MM.1S (cell line): ENCODE results near the gene TRIAP1.

ENCODE experiments used
- DNase-seq: peaks from one replicate; pipeline ENCODE4 v3.0.0-alpha.2; 2015
- H2AFZ ChIP-seq: fragments of 300-600 bp; sonication (generic); 2 replicates; pipeline ENCODE4 v1.6.0; 2016; ENCODE audit warnings: antibody characterized with exemption, low read length
- H3F3A ChIP-seq: fragments of 300-600 bp; sonication (generic); 2 replicates; pipeline ENCODE4 v1.6.1; 2016; ENCODE audit warnings: mild to moderate bottlenecking, antibody characterized with exemption, low read length, moderate library complexity, mixed read lengths; ENCODE audit not compliant: insufficient read depth
- H3K27ac ChIP-seq: fragments of 300-600 bp; sonication (generic); 2 replicates; pipeline ENCODE4 v1.5.1; 2016; ENCODE audit warnings: mild to moderate bottlenecking, low read length
- H3K27me3 ChIP-seq: fragments of 300-600 bp; sonication (generic); replicated peaks from 2 replicates; pipeline ENCODE4 v1.6.0; 2016; ENCODE audit warnings: low read length; ENCODE audit not compliant: insufficient read depth
- H3K36me3 ChIP-seq: fragments of 300-600 bp; sonication (generic); replicated peaks from 2 replicates; pipeline ENCODE4 v1.6.1; 2016; ENCODE audit warnings: mild to moderate bottlenecking, low read length, mixed read lengths; ENCODE audit not compliant: insufficient read depth
- H3K4me1 ChIP-seq: fragments of 300-600 bp; sonication (generic); 2 replicates; pipeline ENCODE4 v1.6.1; 2016; ENCODE audit warnings: low read length, mixed read lengths
- H3K4me2 ChIP-seq: fragments of 300-600 bp; sonication (generic); 2 replicates; pipeline ENCODE4 v1.6.0; 2016; ENCODE audit warnings: low read depth, low read length
- H3K4me3 ChIP-seq: fragments of 300-600 bp; sonication (generic); 2 replicates; pipeline ENCODE4 v1.5.1; 2016; ENCODE audit warnings: low read length, mixed read lengths
- H3K79me2 ChIP-seq: fragments of 300-600 bp; sonication (generic); 2 replicates; pipeline ENCODE4 v1.6.1; 2016; ENCODE audit warnings: mixed run types, low read length, mixed read lengths
- H3K9ac ChIP-seq: fragments of 300-600 bp; sonication (generic); 2 replicates; pipeline ENCODE4 v1.6.1; 2016; ENCODE audit warnings: low read length, mixed read lengths
- H3K9me2 ChIP-seq: fragments of 300-600 bp; sonication (generic); replicated peaks from 2 replicates; pipeline ENCODE4 v1.6.1; 2016; ENCODE audit warnings: mild to moderate bottlenecking, low read length, mixed read lengths; ENCODE audit not compliant: insufficient read depth
- H3K9me3 ChIP-seq: fragments of 300-600 bp; sonication (generic); replicated peaks from 2 replicates; pipeline ENCODE4 v1.6.1; 2016; ENCODE audit warnings: mild to moderate bottlenecking, low read length, mixed read lengths; ENCODE audit not compliant: insufficient read depth
- H4K20me1 ChIP-seq: fragments of 300-600 bp; sonication (generic); 2 replicates; pipeline ENCODE4 v1.6.1; 2016; ENCODE audit warnings: mild to moderate bottlenecking, low read length, moderate library complexity, mixed read lengths; ENCODE audit not compliant: insufficient read depth
- EZH2 ChIP-seq: fragments of 300-600 bp; sonication (generic); optimal IDR thresholded peaks from 2 replicates; pipeline ENCODE3; 2017; ENCODE audit warnings: low read depth, mild to moderate bottlenecking, antibody characterized with exemption, low read length, mixed read lengths
- EZH2phosphoT487 ChIP-seq: fragments of 300-600 bp; sonication (generic); IDR thresholded peaks from 2 replicates; pipeline ENCODE4 v1.6.1; 2018; ENCODE audit warnings: antibody characterized with exemption, low read length
- TF ChIP-seq, protein P1 (sequence below): fragments of 300-600 bp; sonication (generic); IDR thresholded peaks from 2 replicates; pipeline ENCODE4 v1.5.1; 2016; ENCODE audit warnings: antibody characterized with exemption, low read length, mixed read lengths

The TRIAP1 gene

GRCh38 chr12:120406553-120406952 is 39.6 kb downstream of the TRIAP1 start:
- Histone ChIP-seq H2AFZ (no peak overlapping the region), H3K4me3 (no peak overlapping the region), H3K4me2 (no peak overlapping the region), H3K27me3 (no peaks in the 10 kb centered on the region), H3F3A (no peaks in the 10 kb centered on the region), H3K9me3 (no peaks in the 10 kb centered on the region), H4K20me1 (no peaks in the 10 kb centered on the region), H3K79me2 (no peaks in the 10 kb centered on the region), H3K4me1 (no peaks in the 10 kb centered on the region), H3K9ac (no peak overlapping the region), H3K36me3 (no peaks in the 10 kb centered on the region), H3K9me2 (no peaks in the 10 kb centered on the region), H3K27ac (no peak overlapping the region)
- TF ChIP-seq EZH2: no peak
- no peak for TF ChIP-seq EZH2phosphoT487
- TF ChIP-seq, protein P1, sequence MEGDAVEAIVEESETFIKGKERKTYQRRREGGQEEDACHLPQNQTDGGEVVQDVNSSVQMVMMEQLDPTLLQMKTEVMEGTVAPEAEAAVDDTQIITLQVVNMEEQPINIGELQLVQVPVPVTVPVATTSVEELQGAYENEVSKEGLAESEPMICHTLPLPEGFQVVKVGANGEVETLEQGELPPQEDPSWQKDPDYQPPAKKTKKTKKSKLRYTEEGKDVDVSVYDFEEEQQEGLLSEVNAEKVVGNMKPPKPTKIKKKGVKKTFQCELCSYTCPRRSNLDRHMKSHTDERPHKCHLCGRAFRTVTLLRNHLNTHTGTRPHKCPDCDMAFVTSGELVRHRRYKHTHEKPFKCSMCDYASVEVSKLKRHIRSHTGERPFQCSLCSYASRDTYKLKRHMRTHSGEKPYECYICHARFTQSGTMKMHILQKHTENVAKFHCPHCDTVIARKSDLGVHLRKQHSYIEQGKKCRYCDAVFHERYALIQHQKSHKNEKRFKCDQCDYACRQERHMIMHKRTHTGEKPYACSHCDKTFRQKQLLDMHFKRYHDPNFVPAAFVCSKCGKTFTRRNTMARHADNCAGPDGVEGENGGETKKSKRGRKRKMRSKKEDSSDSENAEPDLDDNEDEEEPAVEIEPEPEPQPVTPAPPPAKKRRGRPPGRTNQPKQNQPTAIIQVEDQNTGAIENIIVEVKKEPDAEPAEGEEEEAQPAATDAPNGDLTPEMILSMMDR: no peak
- no peak for DNase-seq

GRCh38 chr12:120406069-120406468 is 40.1 kb downstream of the TRIAP1 start:
- Histone ChIP-seq H3K9ac (no peak overlapping the region), H2AFZ (no peak overlapping the region), H3K9me3 (no peaks in the 10 kb centered on the region), H3K4me3 (no peak overlapping the region), H3K4me2 (no peak overlapping the region), H4K20me1 (no peaks in the 10 kb centered on the region), H3K79me2 (no peaks in the 10 kb centered on the region), H3F3A (no peaks in the 10 kb centered on the region), H3K27ac (no peak overlapping the region), H3K27me3 (no peaks in the 10 kb centered on the region), H3K4me1 (no peaks in the 10 kb centered on the region), H3K36me3 (no peaks in the 10 kb centered on the region), H3K9me2 (no peaks in the 10 kb centered on the region)
- no peak for DNase-seq
- TF ChIP-seq EZH2phosphoT487: no peak
- no peak for TF ChIP-seq EZH2
- TF ChIP-seq, protein P1: no peak

DNA sequence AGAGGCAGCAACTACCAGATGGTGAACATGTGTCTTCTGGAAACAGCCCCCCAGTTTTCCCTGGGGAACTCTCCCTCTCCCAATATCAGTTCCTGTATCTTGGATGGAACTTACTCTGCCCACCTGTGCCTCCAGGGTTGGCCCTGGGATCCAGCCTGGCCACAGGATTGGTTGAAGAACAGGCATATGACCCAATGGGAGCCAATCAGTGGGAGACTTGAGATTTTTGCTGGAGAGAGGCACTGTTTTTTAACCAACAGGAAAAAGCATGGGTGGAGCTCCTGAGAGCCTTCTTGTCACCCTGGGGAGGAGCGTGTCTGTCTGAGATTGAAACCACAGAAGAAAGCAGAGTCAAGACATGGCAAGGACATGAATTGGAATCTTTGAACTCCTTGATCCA is 41.9 kb downstream of the TRIAP1 start:
- Histone ChIP-seq H3K9me2 (no peaks in the 10 kb centered on the region), H3F3A (no peaks in the 10 kb centered on the region), H3K9ac (no peak overlapping the region), H3K4me2 (no peak overlapping the region), H3K36me3 (no peaks in the 10 kb centered on the region), H2AFZ (no peak overlapping the region), H3K9me3 (no peaks in the 10 kb centered on the region), H3K4me1 (no peaks in the 10 kb centered on the region), H3K27me3 (no peaks in the 10 kb centered on the region), H3K27ac (no peak overlapping the region), H3K79me2 (no peaks in the 10 kb centered on the region), H4K20me1 (no peaks in the 10 kb centered on the region), H3K4me3 (no peak overlapping the region)
- TF ChIP-seq, protein P1: no peak
- TF ChIP-seq EZH2: no peak
- no peak for TF ChIP-seq EZH2phosphoT487
- DNase-seq: no peak
